ENCODE data around the gene TEKT2.

TEKT2 gene

GRCh38 chr1:36083635-36084496 lies at the start of gene TEKT2:
Gene TEKT2 (plus strand): TSS chr1:36084094. CDS start chr1:36084922, 828 bp downstream.
- DNase-seq: no peak

GRCh38 chr1:36034692-36035091 lies 49.2 kb upstream of the TEKT2 start:
- no peak for DNase-seq

- no peak for DNase-seq
Measured at GRCh38 chr1:36035154-36035553, 48.7 kb upstream of the TEKT2 start.

- no peak for DNase-seq
Measured at GRCh38 chr1:36040238-36040637, 43.7 kb upstream of the TEKT2 start.

- no peak for DNase-seq
Measured at GRCh38 chr1:36051821-36052220, 32.1 kb upstream of the TEKT2 start.

GRCh38 chr1:36053978-36054377 lies 29.9 kb upstream of the TEKT2 start:
- DNase-seq: no peak

- DNase-seq: no peak
Measured at GRCh38 chr1:36055706-36056105, 28.2 kb upstream of the TEKT2 start.

GRCh38 chr1:36062315-36062714 lies 21.6 kb upstream of the TEKT2 start:
- DNase-seq: no peak

GRCh38 chr1:36067871-36068270 lies 16.0 kb upstream of the TEKT2 start:
- DNase-seq: no peak

GRCh38 chr1:36068866-36069265 lies 15.0 kb upstream of the TEKT2 start:
- DNase-seq: no peak

- no peak for DNase-seq
Measured at GRCh38 chr1:36070349-36070748, 13.5 kb upstream of the TEKT2 start.

- no peak for DNase-seq
Measured at GRCh38 chr1:36076979-36077573, 6.8 kb upstream of the TEKT2 start.

- no peak for DNase-seq
Measured at GRCh38 chr1:36080236-36080635, 3.7 kb upstream of the TEKT2 start.

- DNase-seq: no peak
Measured at GRCh38 chr1:36080801-36081200, 3.1 kb upstream of the TEKT2 start.

GRCh38 chr1:36081926-36082485 lies 1.9 kb upstream of the TEKT2 start:
- no peak for DNase-seq

- DNase-seq: no peak
Measured at GRCh38 chr1:36083219-36083618, 675 bp upstream of the TEKT2 start.

GRCh38 chr1:36084497-36085115 lies 712 bp downstream of the TEKT2 start:
- DNase-seq: no peak

- DNase-seq: no peak
Measured at GRCh38 chr1:36085126-36085525, 1.2 kb downstream of the TEKT2 start.

GRCh38 chr1:36085686-36086526 lies 2.0 kb downstream of the TEKT2 start:
- no peak for DNase-seq

- DNase-seq: no peak
Measured at GRCh38 chr1:36086529-36087232, 2.8 kb downstream of the TEKT2 start.

GRCh38 chr1:36087233-36088123 lies 3.6 kb downstream of the TEKT2 start:
- DNase-seq: no peak
